22Rv1 (cell line): ENCODE measurements around the gene ZBED4.

Experiments used
- H3K27ac ChIP-seq: fragments of 450-650 bp; 2 replicates; pipeline ENCODE4 v1.5.1; 2017
- ZFX ChIP-seq: fragments of 450-650 bp; IDR thresholded peaks from 2 replicates; pipeline ENCODE4 v1.6.1; 2017; ENCODE audit warnings: antibody characterized with exemption, borderline replicate concordance
- TF ChIP-seq, protein P1 (sequence below): fragments of 450-650 bp; IDR thresholded peaks from 2 replicates; pipeline ENCODE4 v1.5.1; 2017; ENCODE audit warnings: mild to moderate bottlenecking

ZBED4 gene

DNA sequence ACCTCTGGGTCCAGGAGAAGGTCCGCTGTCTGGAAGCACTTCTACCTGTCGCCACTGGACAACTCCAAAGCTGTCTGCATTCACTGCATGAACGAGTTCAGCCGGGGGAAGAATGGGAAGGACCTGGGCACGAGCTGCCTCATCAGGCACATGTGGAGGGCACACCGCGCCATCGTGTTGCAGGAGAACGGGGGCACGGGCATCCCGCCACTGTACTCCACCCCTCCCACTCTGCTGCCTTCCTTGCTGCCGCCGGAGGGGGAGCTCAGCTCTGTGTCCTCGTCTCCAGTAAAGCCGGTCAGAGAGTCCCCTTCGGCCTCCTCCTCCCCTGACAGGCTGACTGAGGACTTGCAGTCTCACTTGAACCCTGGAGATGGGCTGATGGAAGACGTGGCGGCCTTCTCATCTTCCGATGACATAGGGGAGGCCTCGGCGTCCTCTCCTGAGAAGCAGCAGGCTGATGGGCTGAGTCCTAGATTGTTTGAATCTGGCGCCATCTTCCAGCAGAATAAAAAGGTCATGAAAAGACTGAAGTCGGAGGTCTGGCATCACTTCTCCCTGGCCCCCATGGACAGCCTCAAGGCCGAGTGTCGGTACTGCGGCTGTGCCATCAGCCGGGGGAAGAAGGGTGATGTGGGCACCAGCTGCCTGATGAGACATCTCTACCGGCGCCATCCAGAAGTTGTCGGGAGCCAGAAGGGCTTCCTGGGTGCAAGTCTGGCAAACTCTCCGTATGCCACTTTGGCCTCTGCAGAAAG, 31.0 kb downstream of the ZBED4 start:
- TF ChIP-seq, protein P1, sequence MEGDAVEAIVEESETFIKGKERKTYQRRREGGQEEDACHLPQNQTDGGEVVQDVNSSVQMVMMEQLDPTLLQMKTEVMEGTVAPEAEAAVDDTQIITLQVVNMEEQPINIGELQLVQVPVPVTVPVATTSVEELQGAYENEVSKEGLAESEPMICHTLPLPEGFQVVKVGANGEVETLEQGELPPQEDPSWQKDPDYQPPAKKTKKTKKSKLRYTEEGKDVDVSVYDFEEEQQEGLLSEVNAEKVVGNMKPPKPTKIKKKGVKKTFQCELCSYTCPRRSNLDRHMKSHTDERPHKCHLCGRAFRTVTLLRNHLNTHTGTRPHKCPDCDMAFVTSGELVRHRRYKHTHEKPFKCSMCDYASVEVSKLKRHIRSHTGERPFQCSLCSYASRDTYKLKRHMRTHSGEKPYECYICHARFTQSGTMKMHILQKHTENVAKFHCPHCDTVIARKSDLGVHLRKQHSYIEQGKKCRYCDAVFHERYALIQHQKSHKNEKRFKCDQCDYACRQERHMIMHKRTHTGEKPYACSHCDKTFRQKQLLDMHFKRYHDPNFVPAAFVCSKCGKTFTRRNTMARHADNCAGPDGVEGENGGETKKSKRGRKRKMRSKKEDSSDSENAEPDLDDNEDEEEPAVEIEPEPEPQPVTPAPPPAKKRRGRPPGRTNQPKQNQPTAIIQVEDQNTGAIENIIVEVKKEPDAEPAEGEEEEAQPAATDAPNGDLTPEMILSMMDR = no peak
- no peak for TF ChIP-seq ZFX
- H3K27ac ChIP-seq = no peak overlapping the region

GRCh38 chr22:49885281-49885680, 31.6 kb downstream of the ZBED4 start:
- TF ChIP-seq, protein P1 = no peak
- no peak for TF ChIP-seq ZFX
- no peak overlapping the region for H3K27ac ChIP-seq

- TF ChIP-seq, protein P1 = no peak
- no peak for TF ChIP-seq ZFX
- no peak overlapping the region for H3K27ac ChIP-seq
Observed at GRCh38 chr22:49885881-49886280, 32.2 kb downstream of the ZBED4 start.

- TF ChIP-seq, protein P1 = no peak
- TF ChIP-seq ZFX = no peak
- no peak overlapping the region for H3K27ac ChIP-seq
Observed at GRCh38 chr22:49886346-49887063, 32.9 kb downstream of the ZBED4 start.

DNA sequence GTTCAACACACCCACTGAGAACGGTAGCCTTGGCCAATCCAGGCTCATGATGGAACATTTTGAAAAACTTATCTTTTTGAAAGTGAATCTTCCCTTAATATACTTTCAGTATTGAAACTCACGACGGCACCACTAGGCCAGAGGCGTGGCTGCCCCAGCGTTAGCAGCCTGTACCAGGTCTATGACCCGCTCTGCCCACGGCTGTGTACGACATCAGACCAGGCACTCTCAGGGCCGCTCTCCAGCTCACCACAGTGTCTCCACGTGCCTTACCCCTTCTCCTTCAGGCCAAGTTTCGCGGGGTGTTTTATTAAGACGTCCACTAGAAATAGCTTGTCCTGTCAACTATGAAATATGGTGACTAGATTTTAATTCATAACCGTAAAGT, 33.4 kb downstream of the ZBED4 start:
- TF ChIP-seq, protein P1 = no peak
- TF ChIP-seq ZFX = no peak
- no peak overlapping the region for H3K27ac ChIP-seq

GRCh38 chr22:49887702-49888101, 34.1 kb downstream of the ZBED4 start:
- H3K27ac ChIP-seq = no peak overlapping the region
- TF ChIP-seq, protein P1 = no peak
- TF ChIP-seq ZFX = no peak

DNA sequence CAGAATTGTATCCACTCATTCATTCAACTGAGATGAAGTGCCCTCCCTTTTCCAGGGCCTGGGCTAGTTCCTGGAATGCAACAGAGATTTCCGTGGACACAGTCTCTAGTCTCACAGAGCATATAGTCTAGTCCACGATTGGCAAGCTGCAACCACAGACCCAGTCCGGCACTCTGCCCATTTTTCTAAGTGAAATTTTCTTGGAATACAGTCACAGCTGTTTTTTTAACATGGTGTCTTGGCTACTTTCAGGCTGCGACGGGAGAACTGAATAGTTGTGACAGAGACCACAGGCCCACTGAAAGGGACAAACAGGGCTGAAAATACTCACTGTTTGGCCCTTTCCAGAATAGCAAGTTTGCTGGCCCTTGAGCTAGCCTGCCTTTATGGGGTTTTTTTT, 35.4 kb downstream of the ZBED4 start:
- TF ChIP-seq ZFX = no peak
- TF ChIP-seq, protein P1 = no peak
- no peak overlapping the region for H3K27ac ChIP-seq
